Left ventricle myocardium inferior (tissue), 1 donor: ENCODE results near the gene NXPH4. TPM values are rescaled to one million over a fixed set of nuclear protein-coding genes. Genes with fewer than 3 reads are reported as not detected.

Source experiments
- DNase-seq: peaks from one replicate; pipeline ENCODE4 v3.0.0-alpha.2; 2020
- H3K27ac ChIP-seq: fragments of 200-600 bp; replicated peaks from 2 replicates; pipeline ENCODE4 v1.8.0; 2021
- H3K27me3 ChIP-seq: fragments of 200-600 bp; 2 replicates; pipeline ENCODE4 v1.8.0; 2021; ENCODE audit warnings: low read depth
- H3K36me3 ChIP-seq: fragments of 200-600 bp; 2 replicates; pipeline ENCODE4 v1.8.0; 2021
- H3K4me1 ChIP-seq: fragments of 200-600 bp; 2 replicates; pipeline ENCODE4 v1.8.0; 2021
- H3K4me3 ChIP-seq: fragments of 200-600 bp; 2 replicates; pipeline ENCODE4 v1.8.0; 2021; ENCODE audit warnings: mild to moderate bottlenecking, moderate library complexity
- H3K9me3 ChIP-seq: fragments of 200-600 bp; replicated peaks from 2 replicates; pipeline ENCODE4 v1.8.0; 2021
- CTCF ChIP-seq: fragments of 200-600 bp; IDR thresholded peaks from 2 replicates; pipeline ENCODE4 v1.8.0; 2021; ENCODE audit warnings: antibody characterized with exemption, mild to moderate bottlenecking, borderline replicate concordance
- intact Hi-C: fragments of 100-400 bp; cut with micrococcal nuclease; formaldehyde crosslinking; loops from one replicate; pipeline ENCODE4 v1.11.0; 2022
- total RNA-seq: library from RNA; stranded (reverse); fragmentation: NEBNext Ultra II Directional; extraction: Animal tissue kit (Norgen Biotek cat#: 25700); gene quantifications from one replicate; pipeline ENCODE4 v1.2.1, GENCODE V29; 2021
- donor health status: DM: no; HTN: yes; CAD: no; lungs with severe emphysema.

Gene NXPH4
- total RNA-seq, 1 donor from 2014 or later: 0.44 TPM

DNA sequence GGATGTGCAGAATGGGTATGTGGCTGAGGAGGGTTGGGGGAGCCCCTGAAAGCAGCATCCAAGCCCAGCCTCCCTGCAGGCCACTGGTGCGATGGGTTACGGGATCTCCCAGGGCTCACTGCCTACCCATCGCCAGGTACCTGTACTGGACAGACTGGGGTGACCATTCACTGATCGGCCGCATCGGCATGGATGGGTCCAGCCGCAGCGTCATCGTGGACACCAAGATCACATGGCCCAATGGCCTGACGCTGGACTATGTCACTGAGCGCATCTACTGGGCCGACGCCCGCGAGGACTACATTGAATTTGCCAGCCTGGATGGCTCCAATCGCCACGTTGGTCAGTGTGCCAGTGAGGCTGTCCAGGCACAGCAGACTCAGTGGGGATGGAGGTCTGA is 18.3 kb upstream of the NXPH4 start:
- H3K9me3 ChIP-seq: no peaks in the 10 kb centered on the region
- intact Hi-C loops: no loop called here

GRCh38 chr12:57199191-57199590 is 17.4 kb upstream of the NXPH4 start:
- Histone ChIP-seq H3K27me3 (no peaks in the 10 kb centered on the region), H3K4me1 (no peaks in the 10 kb centered on the region), H3K27ac (no peak overlapping the region), H3K9me3 (no peaks in the 10 kb centered on the region), H3K4me3 (no peak overlapping the region), H3K36me3 (peaks cover 100% of the 10 kb centered on the region)
- no peak for DNase-seq
- TF ChIP-seq CTCF: no peak
- intact Hi-C loops: no loop called here

More for the DNA sequence above, 18.3 kb upstream of the NXPH4 start:
- no peak overlapping the region for H3K4me3 ChIP-seq
- no peaks in the 10 kb centered on the region for H3K27me3 ChIP-seq
- no peak for TF ChIP-seq CTCF
- H3K4me1 ChIP-seq: no peaks in the 10 kb centered on the region
- no peak overlapping the region for H3K27ac ChIP-seq
- H3K36me3 ChIP-seq: peaks cover 100% of the 10 kb centered on the region
- DNase-seq: no peak

DNA sequence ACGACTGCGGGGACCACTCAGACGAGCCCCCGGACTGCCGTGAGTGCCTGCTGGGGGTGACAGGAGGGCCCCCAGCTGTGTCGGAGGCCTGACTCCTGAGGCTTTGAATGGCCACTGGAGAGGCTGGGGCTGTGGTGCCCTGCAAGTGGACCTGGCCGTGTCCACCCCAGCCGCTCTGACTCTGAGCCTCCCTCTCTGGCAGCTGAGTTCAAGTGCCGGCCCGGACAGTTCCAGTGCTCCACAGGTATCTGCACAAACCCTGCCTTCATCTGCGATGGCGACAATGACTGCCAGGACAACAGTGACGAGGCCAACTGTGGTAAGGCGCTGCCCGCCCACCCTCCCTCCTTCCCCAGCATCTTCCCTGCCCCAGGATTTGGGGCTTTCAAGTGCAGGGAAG is 16.1 kb upstream of the NXPH4 start:
- Histone ChIP-seq H3K9me3 (no peaks in the 10 kb centered on the region), H3K27me3 (no peaks in the 10 kb centered on the region), H3K27ac (no peak overlapping the region), H3K4me1 (no peaks in the 10 kb centered on the region), H3K36me3 (peaks cover 100% of the 10 kb centered on the region), H3K4me3 (no peak overlapping the region)
- intact Hi-C loops: no loop called here
- DNase-seq: no peak
- TF ChIP-seq CTCF: no peak

DNA sequence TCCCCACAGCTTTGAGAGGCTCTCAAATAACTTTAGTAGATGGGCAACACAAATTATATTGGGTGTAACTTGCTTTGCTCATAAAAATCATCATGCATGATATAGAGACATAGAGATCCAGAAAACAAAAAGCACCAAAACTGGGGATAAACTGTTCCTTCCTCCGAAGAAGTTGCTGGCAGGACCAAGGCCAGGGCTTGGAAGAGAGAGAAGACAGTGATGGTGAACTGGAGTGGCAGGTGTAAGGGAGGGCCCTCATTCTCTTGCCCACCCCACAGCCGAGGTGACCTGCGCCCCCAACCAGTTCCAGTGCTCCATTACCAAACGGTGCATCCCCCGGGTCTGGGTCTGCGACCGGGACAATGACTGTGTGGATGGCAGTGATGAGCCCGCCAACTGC is 15.4 kb upstream of the NXPH4 start:
- no peaks in the 10 kb centered on the region for H3K9me3 ChIP-seq
- no peaks in the 10 kb centered on the region for H3K27me3 ChIP-seq
- intact Hi-C loops: no loop called here
- H3K4me1 ChIP-seq: no peaks in the 10 kb centered on the region
- DNase-seq: no peak
- H3K27ac ChIP-seq: no peak overlapping the region
- peaks cover 100% of the 10 kb centered on the region for H3K36me3 ChIP-seq
- no peak for TF ChIP-seq CTCF
- H3K4me3 ChIP-seq: no peak overlapping the region

DNA sequence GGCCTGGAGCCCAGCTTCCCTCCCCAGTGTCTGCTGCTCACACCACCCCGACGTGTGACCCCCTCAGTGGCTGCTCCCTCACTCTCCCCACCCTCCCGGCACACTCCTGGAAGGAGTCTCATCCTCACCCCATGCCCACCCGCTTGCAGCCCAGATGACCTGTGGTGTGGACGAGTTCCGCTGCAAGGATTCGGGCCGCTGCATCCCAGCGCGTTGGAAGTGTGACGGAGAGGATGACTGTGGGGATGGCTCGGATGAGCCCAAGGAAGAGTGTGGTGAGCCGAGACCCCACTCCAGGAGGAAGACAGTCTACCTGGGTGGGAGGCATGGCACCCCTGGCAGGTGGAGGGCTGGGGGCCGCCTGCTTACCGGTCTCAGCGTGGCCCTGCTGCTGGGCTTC is 15.0 kb upstream of the NXPH4 start:
- Histone ChIP-seq H3K36me3 (peaks cover 100% of the 10 kb centered on the region), H3K4me3 (no peak overlapping the region), H3K27me3 (no peaks in the 10 kb centered on the region), H3K9me3 (no peaks in the 10 kb centered on the region), H3K27ac (no peak overlapping the region), H3K4me1 (no peaks in the 10 kb centered on the region)
- no peak for TF ChIP-seq CTCF
- no peak for DNase-seq
- intact Hi-C loops: no loop called here

DNA sequence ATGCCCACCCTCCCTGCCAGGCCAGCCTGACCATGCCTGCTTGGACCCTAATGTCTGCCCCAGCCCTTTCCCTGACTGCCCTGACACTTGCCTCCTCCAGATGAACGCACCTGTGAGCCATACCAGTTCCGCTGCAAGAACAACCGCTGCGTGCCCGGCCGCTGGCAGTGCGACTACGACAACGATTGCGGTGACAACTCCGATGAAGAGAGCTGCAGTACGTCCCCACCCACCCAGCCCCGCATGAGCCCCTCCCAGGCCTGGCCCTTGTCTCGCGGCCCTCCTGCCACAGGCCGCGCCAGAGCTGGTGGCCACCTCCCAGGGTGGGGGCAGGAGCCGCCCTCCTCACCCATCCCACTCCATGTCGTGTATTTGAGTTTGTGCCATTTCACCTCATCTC is 14.3 kb upstream of the NXPH4 start:
- Histone ChIP-seq H3K4me3 (no peak overlapping the region), H3K9me3 (no peaks in the 10 kb centered on the region), H3K4me1 (peaks cover 2% of the 10 kb centered on the region), H3K27ac (no peak overlapping the region), H3K27me3 (no peaks in the 10 kb centered on the region), H3K36me3 (peaks cover 100% of the 10 kb centered on the region)
- no peak for TF ChIP-seq CTCF
- intact Hi-C loops: no loop called here
- no peak for DNase-seq
